GM18507 (cell line): ENCODE results near the gene CAPRIN1.
"Not testable (repeated sequence)": the region's sequence is repeated elsewhere in the genome, so short reads cannot be mapped to it uniquely, and the experiment has no call there.

ENCODE experiments used
- DNase-seq: peaks from one replicate; pipeline ENCODE4 v3.0.0; 2011; ENCODE audit warnings: low read depth; ENCODE audit not compliant: insufficient read length; ENCODE audit errors: extremely low spot score
- FAIRE-seq: peaks from 2 replicates; lab custom pipeline; 2011; peaks lifted over from hg19 to GRCh38; lab: Jason Lieb, UNC

Gene CAPRIN1

GRCh38 chr11:34050581-34051348, 766 bp upstream of the CAPRIN1 start:
- DNase-seq (no peak), FAIRE-seq (no peak)

- peak; percentile 76 for DNase-seq
- peak; percentile 44 for FAIRE-seq
These were observed 591 bp downstream of the CAPRIN1 start for GRCh38 chr11:34052036-34052607.

GRCh38 chr11:34052608-34053160, 1.2 kb downstream of the CAPRIN1 start:
- no peak for DNase-seq
- no peak for FAIRE-seq

- peak; percentile 48 for DNase-seq
- peak; percentile 67 for FAIRE-seq
These were observed 1.7 kb downstream of the CAPRIN1 start for GRCh38 chr11:34053161-34053686.

GRCh38 chr11:34054351-34054750, 2.8 kb downstream of the CAPRIN1 start:
- FAIRE-seq, DNase-seq: not testable (repeated sequence)

- DNase-seq (no peak), FAIRE-seq (no peak)
These were observed 3.9 kb downstream of the CAPRIN1 start for GRCh38 chr11:34055218-34056000.

- DNase-seq = no peak
- FAIRE-seq = no peak
These were observed 5.1 kb downstream of the CAPRIN1 start for GRCh38 chr11:34056672-34057071.

- no peak for DNase-seq
- FAIRE-seq = no peak
These were observed 11.7 kb downstream of the CAPRIN1 start for GRCh38 chr11:34063061-34063795.

GRCh38 chr11:34064291-34064690, 12.8 kb downstream of the CAPRIN1 start:
- DNase-seq (no peak), FAIRE-seq (no peak)

GRCh38 chr11:34065505-34066203, 14.1 kb downstream of the CAPRIN1 start:
- DNase-seq (no peak), FAIRE-seq (no peak)

- DNase-seq = not testable (repeated sequence)
- FAIRE-seq = peak; percentile 51
These were observed 15.2 kb downstream of the CAPRIN1 start for GRCh38 chr11:34066766-34067165.

GRCh38 chr11:34067383-34068065, 16.0 kb downstream of the CAPRIN1 start:
- no peak for DNase-seq
- peak; percentile 51 for FAIRE-seq

GRCh38 chr11:34068111-34068510, 16.6 kb downstream of the CAPRIN1 start:
- FAIRE-seq (no peak), DNase-seq (no peak)

GRCh38 chr11:34071306-34071705, 19.8 kb downstream of the CAPRIN1 start:
- not testable (repeated sequence) for FAIRE-seq, DNase-seq

- no peak for DNase-seq
- FAIRE-seq = no peak
These were observed 20.5 kb downstream of the CAPRIN1 start for GRCh38 chr11:34072041-34072440.

- DNase-seq (no peak), FAIRE-seq (no peak)
These were observed 21.3 kb downstream of the CAPRIN1 start for GRCh38 chr11:34072832-34073231.

- FAIRE-seq = no peak
- no peak for DNase-seq
These were observed 22.9 kb downstream of the CAPRIN1 start for GRCh38 chr11:34074391-34074790.

- no peak for DNase-seq
These were observed 23.8 kb downstream of the CAPRIN1 start for GRCh38 chr11:34075178-34075820.

More at GRCh38 chr11:34075178-34075820, 23.8 kb downstream of the CAPRIN1 start:
- no peak for FAIRE-seq
